Measurements from ENCODE around the gene GALNT9.
"Not testable (repeated sequence)": the region's sequence is repeated elsewhere in the genome, so short reads cannot be mapped to it uniquely, and the experiment has no call there.

The GALNT9 gene

DNA sequence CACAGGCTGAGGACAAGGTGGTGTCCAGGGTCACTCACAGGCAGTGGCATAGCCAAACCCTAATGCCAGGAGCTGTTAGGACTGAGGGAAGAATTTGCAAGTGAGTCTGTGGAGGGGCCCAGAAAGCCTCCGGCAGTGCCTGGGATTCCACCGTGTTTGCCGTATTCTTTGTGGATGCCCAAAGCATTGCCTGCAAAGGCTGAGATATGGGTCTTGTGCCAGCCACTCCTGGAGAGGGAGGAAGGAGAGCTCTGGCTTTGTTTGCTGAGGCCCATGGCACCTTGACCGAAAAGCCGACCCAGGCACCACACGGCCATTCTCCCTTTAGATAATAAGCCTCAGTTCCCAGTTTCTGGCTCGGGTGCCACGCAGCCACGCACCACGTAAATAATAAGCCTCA, 35.8 kb upstream of the GALNT9 start:
- Histone ChIP-seq H3K4me1 (ENCODE audit: control insufficient read depth, low read depth, low read length) (no peaks in the 10 kb centered on the region), H3K27me3 (ENCODE audit: control insufficient read depth, insufficient read depth, low read length) (peaks cover 28% of the 10 kb centered on the region), H3K9ac (ENCODE audit: low read length) (no peak overlapping the region), H3K4me3 (ENCODE audit: low read length) (no peak overlapping the region), H3K36me3 (ENCODE audit: control insufficient read depth, low read depth, low read length) (no peaks in the 10 kb centered on the region), H3K9me3 (ENCODE audit: control insufficient read depth, low read depth, low read length) (no peaks in the 10 kb centered on the region), H3K27ac (ENCODE audit: low read length) (no peak overlapping the region)

DNA sequence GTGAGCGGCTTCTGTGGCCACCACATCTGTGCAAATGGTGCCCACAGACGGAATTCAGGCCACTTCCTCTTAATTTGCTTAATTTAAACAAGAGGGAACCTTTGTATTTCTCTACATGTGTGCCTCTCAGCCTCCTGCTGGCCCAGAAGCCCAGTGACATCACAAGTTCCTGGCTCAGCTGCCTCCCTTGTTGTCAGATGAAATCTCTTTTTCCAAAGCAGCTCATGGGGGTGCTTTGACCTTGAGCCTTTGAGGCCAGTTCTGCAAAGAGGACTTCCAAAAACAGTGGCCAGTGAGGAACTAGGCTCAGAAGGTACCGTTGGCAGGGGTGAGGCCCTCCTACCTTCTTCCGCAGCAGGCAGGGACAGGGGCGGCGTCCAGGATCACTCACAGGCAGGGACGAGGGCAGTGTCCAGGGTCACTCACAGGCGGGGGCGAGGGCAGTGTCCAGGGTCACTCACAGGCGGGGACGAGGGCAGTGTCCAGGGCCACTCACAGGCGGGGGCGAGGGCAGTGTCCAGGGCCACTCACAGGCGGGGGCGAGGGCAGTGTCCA, 35.0 kb upstream of the GALNT9 start:
- no peaks in the 10 kb centered on the region for H3K9me3 ChIP-seq (ENCODE audit: control insufficient read depth, low read depth, low read length)
- H3K4me3 ChIP-seq (ENCODE audit: low read length), result no peak overlapping the region
- no peaks in the 10 kb centered on the region for H3K4me1 ChIP-seq (ENCODE audit: control insufficient read depth, low read depth, low read length)
- H3K27ac ChIP-seq (ENCODE audit: low read length), result no peak overlapping the region
- no peaks in the 10 kb centered on the region for H3K36me3 ChIP-seq (ENCODE audit: control insufficient read depth, low read depth, low read length)
- H3K9ac ChIP-seq (ENCODE audit: low read length), result no peak overlapping the region
- peaks cover 22% of the 10 kb centered on the region for H3K27me3 ChIP-seq (ENCODE audit: control insufficient read depth, insufficient read depth, low read length)

GRCh38 chr12:132363661-132364347, 34.4 kb upstream of the GALNT9 start:
- H3K36me3 ChIP-seq (ENCODE audit: control insufficient read depth, low read depth, low read length), result no peaks in the 10 kb centered on the region
- H3K4me1 ChIP-seq (ENCODE audit: control insufficient read depth, low read depth, low read length), result no peaks in the 10 kb centered on the region
- peaks cover 17% of the 10 kb centered on the region for H3K27me3 ChIP-seq (ENCODE audit: control insufficient read depth, insufficient read depth, low read length)
- no peak overlapping the region for H3K9ac ChIP-seq (ENCODE audit: low read length)
- no peaks in the 10 kb centered on the region for H3K9me3 ChIP-seq (ENCODE audit: control insufficient read depth, low read depth, low read length)
- H3K4me3 ChIP-seq (ENCODE audit: low read length), result no peak overlapping the region
- H3K27ac ChIP-seq (ENCODE audit: low read length), result no peak overlapping the region

GRCh38 chr12:132362996-132363660, 33.7 kb upstream of the GALNT9 start:
- Histone ChIP-seq H3K9ac (ENCODE audit: low read length) (no peak overlapping the region), H3K36me3 (ENCODE audit: control insufficient read depth, low read depth, low read length) (no peaks in the 10 kb centered on the region), H3K27ac (ENCODE audit: low read length) (no peak overlapping the region), H3K9me3 (ENCODE audit: control insufficient read depth, low read depth, low read length) (no peaks in the 10 kb centered on the region), H3K27me3 (ENCODE audit: control insufficient read depth, insufficient read depth, low read length) (peaks cover 13% of the 10 kb centered on the region), H3K4me1 (ENCODE audit: control insufficient read depth, low read depth, low read length) (no peaks in the 10 kb centered on the region), H3K4me3 (ENCODE audit: low read length) (no peak overlapping the region)

GRCh38 chr12:132360906-132361777, 31.8 kb upstream of the GALNT9 start:
- Histone ChIP-seq H3K9me3 (ENCODE audit: control insufficient read depth, low read depth, low read length) (no peaks in the 10 kb centered on the region), H3K27ac (ENCODE audit: low read length) (no peak overlapping the region), H3K36me3 (ENCODE audit: control insufficient read depth, low read depth, low read length) (no peaks in the 10 kb centered on the region), H3K9ac (ENCODE audit: low read length) (no peak overlapping the region), H3K4me3 (ENCODE audit: low read length) (no peak overlapping the region), H3K27me3 (ENCODE audit: control insufficient read depth, insufficient read depth, low read length) (peaks cover 23% of the 10 kb centered on the region), H3K4me1 (ENCODE audit: control insufficient read depth, low read depth, low read length) (peaks cover 9% of the 10 kb centered on the region)

- Histone ChIP-seq H3K36me3 (ENCODE audit: control insufficient read depth, low read depth, low read length) (no peaks in the 10 kb centered on the region), H3K27ac (ENCODE audit: low read length) (no peak overlapping the region), H3K4me1 (ENCODE audit: control insufficient read depth, low read depth, low read length) (peaks cover 9% of the 10 kb centered on the region), H3K4me3 (ENCODE audit: low read length) (no peak overlapping the region), H3K9ac (ENCODE audit: low read length) (no peak overlapping the region), H3K9me3 (ENCODE audit: control insufficient read depth, low read depth, low read length) (no peaks in the 10 kb centered on the region), H3K27me3 (ENCODE audit: control insufficient read depth, insufficient read depth, low read length) (peaks cover 30% of the 10 kb centered on the region)
Measured at GRCh38 chr12:132360410-132360809, 31.0 kb upstream of the GALNT9 start.

DNA sequence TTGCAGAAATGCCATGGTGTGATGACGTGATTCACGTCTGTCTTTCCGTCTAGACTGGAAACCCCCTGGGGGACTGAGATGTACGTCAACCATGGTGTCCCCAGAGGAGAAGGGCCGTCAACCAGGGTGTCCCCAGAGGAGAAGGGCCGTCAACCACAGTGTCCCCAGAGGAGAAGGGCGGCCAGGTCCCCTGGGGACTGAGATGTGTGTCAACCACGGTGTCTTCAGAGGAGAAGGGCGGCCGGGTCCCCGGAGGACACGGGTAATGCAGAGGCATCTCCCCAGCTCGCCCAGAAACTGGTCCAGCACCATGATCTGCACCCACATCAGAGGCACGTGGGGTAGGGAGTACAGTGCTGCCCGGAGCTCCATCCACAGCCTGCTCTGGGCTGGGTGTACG, 30.6 kb upstream of the GALNT9 start:
- no peak overlapping the region for H3K4me3 ChIP-seq (ENCODE audit: low read length)
- H3K9me3 ChIP-seq (ENCODE audit: control insufficient read depth, low read depth, low read length), result no peaks in the 10 kb centered on the region
- no peak overlapping the region for H3K27ac ChIP-seq (ENCODE audit: low read length)
- H3K9ac ChIP-seq (ENCODE audit: low read length), result no peak overlapping the region
- peaks cover 33% of the 10 kb centered on the region for H3K27me3 ChIP-seq (ENCODE audit: control insufficient read depth, insufficient read depth, low read length)
- no peaks in the 10 kb centered on the region for H3K36me3 ChIP-seq (ENCODE audit: control insufficient read depth, low read depth, low read length)
- H3K4me1 ChIP-seq (ENCODE audit: control insufficient read depth, low read depth, low read length), result peaks cover 9% of the 10 kb centered on the region

DNA sequence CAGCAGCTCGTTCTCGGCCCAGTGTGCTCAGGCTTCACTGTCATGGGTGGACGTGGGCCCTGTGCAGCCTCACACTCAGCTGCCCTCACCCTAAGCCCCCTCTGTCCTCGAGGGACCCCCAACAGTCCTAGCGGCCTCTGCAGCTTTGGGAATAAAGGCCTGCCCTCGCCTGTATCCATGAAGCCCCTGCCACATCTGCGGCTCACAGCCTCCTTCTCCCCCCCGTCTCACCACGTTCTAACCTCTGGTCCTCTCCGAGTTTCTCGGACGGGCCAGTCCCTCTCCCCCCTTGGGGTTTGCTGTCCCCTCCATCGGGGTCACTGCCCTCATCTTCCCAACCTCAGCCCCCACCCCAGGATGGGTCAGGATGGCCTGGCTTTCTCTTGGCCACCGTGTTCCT, 30.2 kb upstream of the GALNT9 start:
- peaks cover 9% of the 10 kb centered on the region for H3K4me1 ChIP-seq (ENCODE audit: control insufficient read depth, low read depth, low read length)
- no peak overlapping the region for H3K9ac ChIP-seq (ENCODE audit: low read length)
- no peaks in the 10 kb centered on the region for H3K36me3 ChIP-seq (ENCODE audit: control insufficient read depth, low read depth, low read length)
- no peak overlapping the region for H3K4me3 ChIP-seq (ENCODE audit: low read length)
- H3K9me3 ChIP-seq (ENCODE audit: control insufficient read depth, low read depth, low read length), result no peaks in the 10 kb centered on the region
- no peak overlapping the region for H3K27ac ChIP-seq (ENCODE audit: low read length)
- peaks cover 37% of the 10 kb centered on the region for H3K27me3 ChIP-seq (ENCODE audit: control insufficient read depth, insufficient read depth, low read length)

DNA sequence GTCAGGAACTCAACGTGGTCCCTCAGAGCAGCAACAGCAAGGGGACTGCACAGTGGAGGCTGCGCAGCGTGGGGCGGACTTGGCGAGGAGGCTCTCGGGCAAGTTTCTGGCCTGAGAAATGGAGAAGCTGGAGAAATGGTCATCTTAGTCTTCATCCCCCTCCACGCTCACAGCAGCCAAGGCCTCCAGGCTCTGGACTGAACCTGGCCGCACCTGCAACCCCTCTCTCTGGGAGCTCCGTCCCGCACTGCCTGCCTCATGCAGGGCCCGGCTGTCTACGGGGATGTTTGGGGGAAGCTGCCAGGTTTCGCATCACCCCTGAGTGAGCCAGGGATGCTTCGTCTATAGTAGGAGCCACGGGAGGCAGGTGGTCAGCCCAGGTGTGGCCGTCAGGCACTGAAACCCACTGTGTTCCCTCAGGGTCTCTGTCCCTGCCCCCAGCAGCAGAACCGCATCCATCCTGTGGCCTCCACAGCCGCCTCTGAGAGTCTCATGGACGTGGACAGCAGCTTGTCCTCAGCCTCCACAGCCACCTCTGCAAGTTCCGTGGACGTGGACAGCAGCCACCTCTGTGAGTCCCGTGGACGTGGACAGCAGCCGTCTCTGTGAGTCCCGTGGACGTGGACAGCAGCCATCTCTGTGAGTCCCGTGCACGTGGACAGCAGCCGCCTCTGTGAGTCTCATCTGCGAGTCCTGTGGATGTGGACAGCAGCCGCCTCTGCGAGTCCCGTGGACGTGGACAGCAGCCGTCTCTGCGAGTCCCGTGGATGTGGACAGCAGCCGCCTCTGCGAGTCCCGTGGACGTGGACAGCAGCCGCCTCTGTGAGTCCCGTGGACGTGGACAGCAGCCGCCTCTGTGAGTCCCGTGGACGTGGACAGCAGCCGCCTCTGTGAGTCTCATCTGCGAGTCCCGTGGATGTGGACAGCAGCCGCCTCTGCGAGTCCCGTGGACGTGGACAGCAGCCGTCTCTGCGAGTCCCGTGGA, 29.1 kb upstream of the GALNT9 start:
- Histone ChIP-seq H3K4me1 (ENCODE audit: control insufficient read depth, low read depth, low read length) (peaks cover 11% of the 10 kb centered on the region), H3K27me3 (ENCODE audit: control insufficient read depth, insufficient read depth, low read length) (peaks cover 45% of the 10 kb centered on the region)
- not testable (repeated sequence) for H3K27ac ChIP-seq (ENCODE audit: low read length); H3K4me3 ChIP-seq (ENCODE audit: low read length); H3K9ac ChIP-seq (ENCODE audit: low read length); H3K9me3 ChIP-seq (ENCODE audit: control insufficient read depth, low read depth, low read length); H3K36me3 ChIP-seq (ENCODE audit: control insufficient read depth, low read depth, low read length)

GRCh38 chr12:132357623-132358186, 28.3 kb upstream of the GALNT9 start:
- Histone ChIP-seq H3K9me3 (ENCODE audit: control insufficient read depth, low read depth, low read length) (no peaks in the 10 kb centered on the region), H3K36me3 (ENCODE audit: control insufficient read depth, low read depth, low read length) (no peaks in the 10 kb centered on the region), H3K27ac (ENCODE audit: low read length) (no peak overlapping the region), H3K4me3 (ENCODE audit: low read length) (no peak overlapping the region), H3K27me3 (ENCODE audit: control insufficient read depth, insufficient read depth, low read length) (peaks cover 45% of the 10 kb centered on the region), H3K4me1 (ENCODE audit: control insufficient read depth, low read depth, low read length) (peaks cover 12% of the 10 kb centered on the region), H3K9ac (ENCODE audit: low read length) (no peak overlapping the region)

Measured in iPS-18a (cell line).